ENCODE measurements around the gene ERC2.

The ERC2 gene

GRCh38 chr3:55597641-55598040 lies 870.6 kb downstream of the ERC2 start (continued):
- TF ChIP-seq PPARA (CRISPR knock-in tag; IDR thresholded peaks at IDR 0.05; ENCODE audit: borderline replicate concordance), result no peak
- TF ChIP-seq ZNF8 (CRISPR knock-in tag; IDR thresholded peaks at IDR 0.05), result no peak
- TF ChIP-seq, protein P1, sequence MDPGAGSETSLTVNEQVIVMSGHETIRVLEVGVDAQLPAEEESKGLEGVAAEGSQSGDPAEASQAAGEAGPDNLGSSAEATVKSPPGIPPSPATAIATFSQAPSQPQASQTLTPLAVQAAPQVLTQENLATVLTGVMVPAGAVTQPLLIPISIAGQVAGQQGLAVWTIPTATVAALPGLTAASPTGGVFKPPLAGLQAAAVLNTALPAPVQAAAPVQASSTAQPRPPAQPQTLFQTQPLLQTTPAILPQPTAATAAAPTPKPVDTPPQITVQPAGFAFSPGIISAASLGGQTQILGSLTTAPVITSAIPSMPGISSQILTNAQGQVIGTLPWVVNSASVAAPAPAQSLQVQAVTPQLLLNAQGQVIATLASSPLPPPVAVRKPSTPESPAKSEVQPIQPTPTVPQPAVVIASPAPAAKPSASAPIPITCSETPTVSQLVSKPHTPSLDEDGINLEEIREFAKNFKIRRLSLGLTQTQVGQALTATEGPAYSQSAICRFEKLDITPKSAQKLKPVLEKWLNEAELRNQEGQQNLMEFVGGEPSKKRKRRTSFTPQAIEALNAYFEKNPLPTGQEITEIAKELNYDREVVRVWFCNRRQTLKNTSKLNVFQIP (CRISPR knock-in tag; IDR thresholded peaks at IDR 0.05; ENCODE audit: borderline replicate concordance, low read depth), result no peak

GRCh38 chr3:55596212-55596611 lies 872.1 kb downstream of the ERC2 start:
- TF ChIP-seq PPARA (CRISPR knock-in tag; IDR thresholded peaks at IDR 0.05; ENCODE audit: borderline replicate concordance) (no peak), ZFP30 (CRISPR knock-in tag; IDR thresholded peaks at IDR 0.05) (no peak), CREB5 (CRISPR knock-in tag; IDR thresholded peaks at IDR 0.05; ENCODE audit: low read depth) (no peak), ISL1 (CRISPR knock-in tag; IDR thresholded peaks at IDR 0.05) (no peak), ESRRG (CRISPR knock-in tag; IDR thresholded peaks at IDR 0.05) (no peak), GLIS3 (CRISPR knock-in tag; IDR thresholded peaks at IDR 0.05) (no peak), SNAI2 (CRISPR knock-in tag; IDR thresholded peaks at IDR 0.05) (no peak), RARB (CRISPR knock-in tag; IDR thresholded peaks at IDR 0.05) (no peak), ZC3H10 (CRISPR knock-in tag; IDR thresholded peaks at IDR 0.05) (no peak)
- TF ChIP-seq, protein P2, sequence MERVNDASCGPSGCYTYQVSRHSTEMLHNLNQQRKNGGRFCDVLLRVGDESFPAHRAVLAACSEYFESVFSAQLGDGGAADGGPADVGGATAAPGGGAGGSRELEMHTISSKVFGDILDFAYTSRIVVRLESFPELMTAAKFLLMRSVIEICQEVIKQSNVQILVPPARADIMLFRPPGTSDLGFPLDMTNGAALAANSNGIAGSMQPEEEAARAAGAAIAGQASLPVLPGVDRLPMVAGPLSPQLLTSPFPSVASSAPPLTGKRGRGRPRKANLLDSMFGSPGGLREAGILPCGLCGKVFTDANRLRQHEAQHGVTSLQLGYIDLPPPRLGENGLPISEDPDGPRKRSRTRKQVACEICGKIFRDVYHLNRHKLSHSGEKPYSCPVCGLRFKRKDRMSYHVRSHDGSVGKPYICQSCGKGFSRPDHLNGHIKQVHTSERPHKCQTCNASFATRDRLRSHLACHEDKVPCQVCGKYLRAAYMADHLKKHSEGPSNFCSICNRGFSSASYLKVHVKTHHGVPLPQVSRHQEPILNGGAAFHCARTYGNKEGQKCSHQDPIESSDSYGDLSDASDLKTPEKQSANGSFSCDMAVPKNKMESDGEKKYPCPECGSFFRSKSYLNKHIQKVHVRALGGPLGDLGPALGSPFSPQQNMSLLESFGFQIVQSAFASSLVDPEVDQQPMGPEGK (CRISPR knock-in tag; IDR thresholded peaks at IDR 0.05; ENCODE audit: borderline replicate concordance), result no peak
- TF ChIP-seq, protein P3, sequence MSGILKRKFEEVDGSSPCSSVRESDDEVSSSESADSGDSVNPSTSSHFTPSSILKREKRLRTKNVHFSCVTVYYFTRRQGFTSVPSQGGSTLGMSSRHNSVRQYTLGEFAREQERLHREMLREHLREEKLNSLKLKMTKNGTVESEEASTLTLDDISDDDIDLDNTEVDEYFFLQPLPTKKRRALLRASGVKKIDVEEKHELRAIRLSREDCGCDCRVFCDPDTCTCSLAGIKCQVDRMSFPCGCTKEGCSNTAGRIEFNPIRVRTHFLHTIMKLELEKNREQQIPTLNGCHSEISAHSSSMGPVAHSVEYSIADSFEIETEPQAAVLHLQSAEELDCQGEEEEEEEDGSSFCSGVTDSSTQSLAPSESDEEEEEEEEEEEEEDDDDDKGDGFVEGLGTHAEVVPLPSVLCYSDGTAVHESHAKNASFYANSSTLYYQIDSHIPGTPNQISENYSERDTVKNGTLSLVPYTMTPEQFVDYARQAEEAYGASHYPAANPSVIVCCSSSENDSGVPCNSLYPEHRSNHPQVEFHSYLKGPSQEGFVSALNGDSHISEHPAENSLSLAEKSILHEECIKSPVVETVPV (CRISPR knock-in tag; IDR thresholded peaks at IDR 0.05), result no peak
- no peak for ATAC-seq

DNA sequence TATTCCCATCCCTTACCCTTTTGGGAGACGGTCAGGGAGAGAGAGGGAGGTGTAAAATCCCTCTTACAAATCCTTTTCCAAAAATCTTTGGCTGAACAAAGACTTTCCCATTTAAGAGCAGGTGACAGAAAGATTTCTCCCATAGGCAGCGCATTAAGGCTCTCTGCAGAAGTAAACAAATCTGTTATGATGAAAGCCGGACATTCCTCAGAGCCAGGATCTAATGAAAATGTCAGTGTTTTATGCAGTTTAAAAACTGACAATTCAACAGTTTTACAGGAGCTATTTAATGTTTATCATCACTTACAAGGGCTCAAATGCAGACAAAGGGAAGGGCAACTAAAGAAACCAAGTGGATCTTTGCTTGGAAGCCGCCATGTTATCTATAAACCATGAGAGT lies 872.8 kb downstream of the ERC2 start:
- TF ChIP-seq, protein P4, sequence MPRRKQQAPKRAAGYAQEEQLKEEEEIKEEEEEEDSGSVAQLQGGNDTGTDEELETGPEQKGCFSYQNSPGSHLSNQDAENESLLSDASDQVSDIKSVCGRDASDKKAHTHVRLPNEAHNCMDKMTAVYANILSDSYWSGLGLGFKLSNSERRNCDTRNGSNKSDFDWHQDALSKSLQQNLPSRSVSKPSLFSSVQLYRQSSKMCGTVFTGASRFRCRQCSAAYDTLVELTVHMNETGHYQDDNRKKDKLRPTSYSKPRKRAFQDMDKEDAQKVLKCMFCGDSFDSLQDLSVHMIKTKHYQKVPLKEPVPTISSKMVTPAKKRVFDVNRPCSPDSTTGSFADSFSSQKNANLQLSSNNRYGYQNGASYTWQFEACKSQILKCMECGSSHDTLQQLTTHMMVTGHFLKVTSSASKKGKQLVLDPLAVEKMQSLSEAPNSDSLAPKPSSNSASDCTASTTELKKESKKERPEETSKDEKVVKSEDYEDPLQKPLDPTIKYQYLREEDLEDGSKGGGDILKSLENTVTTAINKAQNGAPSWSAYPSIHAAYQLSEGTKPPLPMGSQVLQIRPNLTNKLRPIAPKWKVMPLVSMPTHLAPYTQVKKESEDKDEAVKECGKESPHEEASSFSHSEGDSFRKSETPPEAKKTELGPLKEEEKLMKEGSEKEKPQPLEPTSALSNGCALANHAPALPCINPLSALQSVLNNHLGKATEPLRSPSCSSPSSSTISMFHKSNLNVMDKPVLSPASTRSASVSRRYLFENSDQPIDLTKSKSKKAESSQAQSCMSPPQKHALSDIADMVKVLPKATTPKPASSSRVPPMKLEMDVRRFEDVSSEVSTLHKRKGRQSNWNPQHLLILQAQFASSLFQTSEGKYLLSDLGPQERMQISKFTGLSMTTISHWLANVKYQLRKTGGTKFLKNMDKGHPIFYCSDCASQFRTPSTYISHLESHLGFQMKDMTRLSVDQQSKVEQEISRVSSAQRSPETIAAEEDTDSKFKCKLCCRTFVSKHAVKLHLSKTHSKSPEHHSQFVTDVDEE (CRISPR knock-in tag; IDR thresholded peaks at IDR 0.05), result no peak
- ATAC-seq, result no peak

- TF ChIP-seq, protein P4 (CRISPR knock-in tag; IDR thresholded peaks at IDR 0.05), result no peak
- TF ChIP-seq TCF4 (CRISPR knock-in tag; IDR thresholded peaks at IDR 0.05; ENCODE audit: borderline replicate concordance), result no peak
- TF ChIP-seq ZC3H10 (CRISPR knock-in tag; IDR thresholded peaks at IDR 0.05), result no peak
- ATAC-seq, result no peak
These were observed 875.7 kb downstream of the ERC2 start for GRCh38 chr3:55592572-55592971.

Data from SK-N-SH treated with all-trans-retinoic acid at 6 μM for 48 hours (cell line).